ENCODE measurements around the gene MRGPRD.

Gene MRGPRD

DNA sequence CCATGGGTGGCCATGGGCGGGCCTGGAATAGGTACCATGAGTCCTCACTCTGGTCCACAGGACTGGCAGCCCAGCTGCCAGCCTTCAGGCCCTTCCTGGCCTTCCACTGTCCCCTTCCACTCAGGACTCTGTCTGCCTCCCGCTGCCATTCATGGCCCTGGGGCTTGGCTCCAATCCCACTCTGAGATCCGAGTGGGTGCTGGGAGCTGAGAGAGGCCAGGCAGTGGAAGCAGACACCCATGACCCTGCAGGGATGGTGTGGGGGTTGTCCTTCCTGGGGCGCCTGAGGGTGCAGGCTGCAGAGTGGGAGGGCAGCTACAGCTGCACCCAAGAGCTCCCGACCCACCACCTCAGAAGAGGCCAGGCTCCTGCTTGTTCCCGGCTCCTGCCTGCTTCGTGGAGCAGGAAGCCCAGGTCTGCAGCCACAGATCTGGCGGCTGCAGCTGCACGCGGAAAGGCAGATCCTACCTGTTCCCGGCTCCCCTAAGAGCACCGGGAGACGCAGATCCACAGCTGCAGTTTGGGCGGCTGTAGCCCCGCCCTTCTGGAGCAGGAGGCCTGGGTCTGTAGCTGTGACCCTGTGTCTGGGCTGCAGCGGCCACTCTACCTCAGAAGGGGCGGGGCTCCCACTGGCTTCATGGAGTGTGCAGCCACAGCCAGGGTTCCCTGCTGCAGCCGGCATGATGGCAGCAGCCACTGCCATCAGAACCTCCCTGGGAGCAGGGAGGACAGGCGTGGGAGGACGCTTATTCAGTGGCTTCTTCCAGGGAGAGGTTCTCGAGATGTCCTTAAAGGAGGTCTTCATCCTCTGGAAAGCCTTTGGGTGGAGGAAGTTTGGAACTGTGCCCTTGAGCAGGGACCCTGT is 49.6 kb downstream of the MRGPRD start:
- no peak for DNase-seq (ENCODE audit: low spot score)

Measured in LoVo (cell line).